ENCODE results near the gene SMARCC2. TPM values are rescaled to one million over a fixed set of nuclear protein-coding genes. Genes with fewer than 3 reads are reported as not detected.
"Not testable (repeated sequence)": the region's sequence is repeated elsewhere in the genome, so short reads cannot be mapped to it uniquely, and the experiment has no call there.

Gene SMARCC2
- polyA plus RNA-seq, 3 donors: 112 to 131 (median 118) TPM

DNA sequence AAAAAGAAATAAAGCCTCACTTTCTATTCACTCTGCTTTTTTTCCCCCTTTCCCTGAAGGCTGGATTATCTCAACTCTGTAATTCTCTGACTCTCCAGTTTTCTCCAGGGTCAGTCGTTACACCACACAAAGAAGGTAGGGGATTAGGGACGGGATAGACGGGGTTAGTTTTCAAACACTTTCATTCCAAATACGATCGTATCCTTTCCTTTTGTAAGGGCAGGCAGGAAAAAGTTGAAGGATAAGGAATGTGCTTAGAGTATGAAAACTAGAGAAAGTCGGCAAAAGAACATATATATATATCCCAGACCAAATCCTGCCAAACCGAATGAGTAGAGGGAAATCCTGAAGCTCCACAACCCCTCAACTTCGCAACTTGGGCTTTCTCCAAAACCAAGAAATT lies 61.8 kb downstream of the SMARCC2 start:
- DNase-seq (ENCODE audit: low read depth in 3 of 3, low spot score in 2 of 3): no peak

DNA sequence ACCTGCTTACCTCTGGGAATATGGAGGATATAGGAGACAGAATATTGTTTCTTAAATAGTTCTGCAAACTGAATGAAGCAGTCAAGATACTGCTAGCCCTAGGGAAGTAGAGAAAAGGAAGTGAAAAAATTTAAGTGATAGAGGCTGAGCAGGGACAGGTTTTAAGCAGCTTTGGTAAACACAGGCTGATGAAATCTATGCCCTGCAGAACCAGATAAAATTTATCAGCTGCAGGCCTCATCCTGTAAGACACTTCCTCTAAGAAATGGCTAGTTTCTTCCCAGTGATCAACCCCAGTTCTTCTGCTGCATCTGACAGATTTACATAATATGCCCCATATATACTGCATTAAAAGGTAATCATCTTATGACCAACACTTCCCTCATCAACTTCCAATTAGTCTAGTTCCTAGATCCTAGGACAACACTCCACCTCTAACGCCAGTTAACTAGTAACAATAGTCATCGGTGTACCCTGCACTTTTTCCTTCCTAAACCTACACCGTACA lies 62.5 kb downstream of the SMARCC2 start:
- DNase-seq (ENCODE audit: low read depth in 3 of 3, low spot score in 2 of 3): no peak

DNA sequence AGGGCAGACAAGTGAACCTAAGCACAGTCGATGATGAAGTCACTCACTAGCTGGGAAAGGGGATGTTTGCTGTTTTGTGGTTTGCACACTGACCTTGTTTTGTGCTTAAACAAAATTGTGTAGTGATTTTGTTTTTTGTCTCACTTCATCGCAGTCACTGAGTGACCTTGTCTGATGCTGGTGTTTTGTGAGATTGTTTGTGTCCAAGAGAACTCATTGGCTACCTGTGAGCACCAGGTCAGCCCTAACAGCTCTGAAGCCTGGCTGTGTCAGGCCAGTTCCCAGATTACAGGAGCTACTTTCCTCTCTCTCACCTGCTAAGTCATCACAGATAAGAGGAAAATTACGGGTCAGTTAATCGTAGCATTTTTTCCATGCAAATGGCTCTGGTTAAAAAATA lies 65.2 kb downstream of the SMARCC2 start:
- no peak for DNase-seq (ENCODE audit: low read depth in 3 of 3, low spot score in 2 of 3)

DNA sequence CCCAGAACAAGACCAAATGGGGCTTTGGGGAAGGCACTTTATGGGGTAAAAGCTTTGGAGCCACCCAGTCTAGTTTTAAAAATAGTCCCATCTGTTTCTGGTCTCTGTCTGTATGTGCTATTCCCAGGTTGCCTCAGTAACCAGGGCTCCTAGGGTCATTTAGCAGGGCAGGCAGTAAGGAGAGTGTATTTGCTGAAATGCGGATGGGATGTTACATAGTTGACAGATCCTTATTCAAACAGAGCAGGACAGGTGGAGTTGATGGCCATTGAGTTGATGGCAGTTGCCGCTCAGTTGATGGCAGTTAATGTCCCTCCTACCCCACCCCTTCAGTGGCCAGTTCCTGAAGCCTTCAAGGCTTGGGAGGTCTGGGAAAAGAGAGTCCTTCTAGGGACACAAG lies 66.6 kb downstream of the SMARCC2 start:
- DNase-seq (ENCODE audit: low read depth in 3 of 3, low spot score in 2 of 3): no peak

DNA sequence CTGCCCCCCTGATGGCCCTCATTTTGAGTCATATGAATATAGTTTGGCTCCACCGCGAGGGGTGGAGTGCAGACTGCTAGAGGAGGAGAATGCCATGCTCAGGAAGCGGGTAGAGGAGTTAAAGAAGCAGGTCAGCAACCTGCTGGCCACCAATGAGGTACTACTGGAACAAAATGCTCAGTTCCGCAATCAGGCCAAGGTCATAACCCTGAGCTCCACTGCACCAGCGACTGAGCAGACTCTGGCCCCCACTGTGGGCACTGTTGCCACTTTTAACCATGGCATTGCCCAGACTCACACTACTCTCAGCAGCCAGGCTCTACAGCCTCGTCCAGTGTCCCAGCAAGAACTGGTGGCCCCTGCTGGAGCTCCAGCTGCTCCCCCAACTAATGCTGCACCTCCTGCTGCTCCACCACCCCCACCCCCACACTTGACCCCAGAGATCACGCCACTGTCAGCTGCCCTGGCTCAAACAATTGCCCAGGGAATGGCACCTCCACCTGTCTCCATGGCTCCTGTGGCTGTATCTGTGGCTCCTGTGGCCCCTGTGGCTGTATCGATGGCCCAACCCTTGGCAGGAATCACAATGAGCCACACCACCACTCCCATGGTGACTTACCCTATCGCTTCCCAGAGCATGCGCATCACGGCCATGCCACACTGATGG lies 67.9 kb downstream of the SMARCC2 start:
- DNase-seq (ENCODE audit: low read depth in 3 of 3, low spot score in 2 of 3): no peak

DNA sequence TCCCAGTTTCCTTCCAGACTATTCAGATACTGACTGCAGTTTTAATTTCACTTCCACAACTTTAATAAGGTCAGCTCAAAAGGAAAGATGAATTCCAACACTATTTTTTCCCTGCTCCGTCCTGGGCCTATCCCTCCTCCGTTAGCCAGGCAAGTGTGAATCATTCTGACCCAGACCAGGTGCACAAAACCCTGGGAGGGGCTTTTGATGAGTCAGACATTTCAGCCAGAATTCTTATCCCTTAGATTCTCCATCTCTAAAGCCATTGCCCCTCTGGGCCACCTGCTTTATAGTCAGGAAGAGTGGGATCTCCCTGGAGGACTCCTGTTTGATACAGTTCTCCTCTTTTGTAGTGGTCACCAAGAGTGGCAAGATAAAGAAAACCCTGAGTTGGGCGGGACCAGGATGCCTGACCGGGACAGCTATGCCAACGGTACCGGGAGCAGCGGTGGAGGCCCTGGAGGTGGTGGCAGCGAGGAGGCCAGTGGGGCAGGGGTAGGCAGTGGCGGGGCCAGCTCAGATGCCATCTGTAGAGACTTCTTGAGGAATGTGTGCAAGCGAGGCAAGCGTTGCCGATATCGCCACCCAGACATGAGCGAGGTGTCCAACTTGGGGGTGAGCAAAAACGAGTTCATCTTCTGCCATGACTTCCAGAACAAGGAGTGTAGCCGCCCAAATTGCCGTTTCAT lies 69.0 kb downstream of the SMARCC2 start:
- DNase-seq (ENCODE audit: low read depth in 3 of 3, low spot score in 2 of 3): no peak

DNA sequence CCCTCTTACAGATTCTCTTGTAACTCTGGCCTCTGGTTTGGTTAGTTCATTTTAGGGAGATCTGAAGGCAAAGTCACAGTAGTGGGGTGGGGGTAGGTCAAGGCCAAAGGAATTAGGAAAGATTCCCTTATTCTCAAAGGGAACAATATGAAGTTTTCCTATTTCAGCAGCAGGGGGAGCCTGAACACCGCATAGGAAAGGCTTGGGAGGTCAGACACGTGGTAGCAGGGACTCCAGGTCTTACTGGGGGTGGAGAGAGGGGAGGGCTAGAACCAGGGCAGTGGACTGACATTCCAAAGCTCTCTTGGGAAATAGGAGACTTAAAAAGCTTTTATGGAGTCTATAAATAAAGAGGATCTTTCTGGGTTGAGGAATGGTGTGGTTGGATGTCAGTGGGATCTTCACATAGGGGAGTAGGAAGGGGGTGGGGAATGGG lies 69.9 kb downstream of the SMARCC2 start:
- DNase-seq (ENCODE audit: low read depth in 3 of 3, low spot score in 2 of 3): no peak

DNA sequence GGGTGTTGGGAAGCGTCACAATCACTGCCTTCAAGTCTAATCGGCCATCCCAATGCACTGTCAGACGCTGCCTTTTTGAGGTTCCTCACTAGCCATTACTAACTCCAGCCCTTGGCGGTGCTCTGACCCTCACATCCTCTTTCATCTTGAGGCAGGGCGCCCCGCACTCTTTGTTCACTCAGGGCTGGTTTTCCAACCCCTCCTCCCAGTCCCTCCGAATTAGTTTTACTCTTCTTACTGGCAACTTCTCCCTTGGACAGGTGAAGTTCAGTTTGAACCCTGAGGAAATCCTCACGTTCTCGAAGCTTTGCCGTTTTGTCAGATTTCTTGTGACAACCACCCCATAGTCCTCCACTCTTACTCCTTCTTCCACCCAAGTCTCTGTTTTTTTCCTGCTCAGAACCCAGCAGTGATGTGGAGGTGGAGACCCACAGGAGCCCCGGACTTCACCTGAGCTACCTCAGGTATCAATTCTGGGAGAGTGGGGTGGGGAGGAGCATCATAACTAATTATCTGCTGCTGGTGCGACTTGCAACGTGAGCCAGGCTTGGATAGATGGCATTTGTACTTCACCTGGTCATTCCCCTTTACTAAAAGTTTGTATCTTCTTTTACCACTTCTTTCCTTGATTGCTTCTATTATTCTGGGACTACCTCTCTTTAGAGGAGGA lies 70.5 kb downstream of the SMARCC2 start:
- DNase-seq (ENCODE audit: low read depth in 3 of 3, low spot score in 2 of 3): no peak

DNA sequence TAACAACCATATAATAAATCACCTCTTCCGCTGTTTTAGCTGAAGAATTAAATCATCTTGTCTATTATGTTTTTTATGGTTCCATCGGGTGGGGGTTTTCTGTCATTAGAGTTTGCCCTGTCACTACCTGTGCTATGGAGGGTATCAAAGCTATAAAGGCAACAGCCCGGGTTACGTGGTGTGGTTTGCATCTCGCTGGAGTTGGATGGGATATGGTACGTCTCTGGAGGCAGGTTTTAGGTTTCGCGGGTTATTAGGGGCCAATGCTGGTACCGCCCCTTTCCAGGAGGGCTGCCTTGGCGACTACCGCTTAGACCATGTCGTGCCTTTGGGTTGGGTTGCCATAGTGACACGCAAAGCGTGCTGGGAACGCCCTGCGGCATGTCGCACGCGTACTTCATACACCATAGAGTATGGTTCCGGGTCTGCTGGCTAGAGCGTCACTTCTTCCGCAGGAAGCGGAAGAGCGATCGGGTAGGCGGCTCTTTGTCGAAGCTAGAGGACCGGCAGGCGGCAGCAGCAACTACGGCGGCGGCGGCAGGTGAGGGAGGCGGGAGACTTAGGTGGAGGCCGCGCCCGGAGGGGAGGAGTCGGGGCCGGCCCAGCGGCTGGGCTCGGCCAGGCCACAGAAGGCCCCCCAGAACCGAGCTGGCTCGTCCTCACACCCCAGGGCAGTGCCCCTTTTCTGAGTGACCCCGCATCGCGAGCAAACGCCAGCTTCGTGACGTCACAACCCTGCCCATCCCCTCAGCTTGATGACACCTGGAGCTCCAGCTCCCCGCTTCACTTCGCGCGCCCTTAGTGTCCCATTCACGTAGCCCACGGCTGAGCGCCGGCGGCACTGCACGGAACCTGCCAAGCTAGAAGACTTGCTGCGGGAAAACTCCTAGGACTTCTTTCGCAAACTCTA lies 71.2 kb downstream of the SMARCC2 start, which contains the start of gene ZC3H10:
ZC3H10 (plus strand) TSS at position 489 of the 910 bp plus-strand sequence. CDS start 2,297 bp downstream, outside the sequence.
- DNase-seq (ENCODE audit: low read depth in 3 of 3, low spot score in 2 of 3): peak; percentile 99

DNA sequence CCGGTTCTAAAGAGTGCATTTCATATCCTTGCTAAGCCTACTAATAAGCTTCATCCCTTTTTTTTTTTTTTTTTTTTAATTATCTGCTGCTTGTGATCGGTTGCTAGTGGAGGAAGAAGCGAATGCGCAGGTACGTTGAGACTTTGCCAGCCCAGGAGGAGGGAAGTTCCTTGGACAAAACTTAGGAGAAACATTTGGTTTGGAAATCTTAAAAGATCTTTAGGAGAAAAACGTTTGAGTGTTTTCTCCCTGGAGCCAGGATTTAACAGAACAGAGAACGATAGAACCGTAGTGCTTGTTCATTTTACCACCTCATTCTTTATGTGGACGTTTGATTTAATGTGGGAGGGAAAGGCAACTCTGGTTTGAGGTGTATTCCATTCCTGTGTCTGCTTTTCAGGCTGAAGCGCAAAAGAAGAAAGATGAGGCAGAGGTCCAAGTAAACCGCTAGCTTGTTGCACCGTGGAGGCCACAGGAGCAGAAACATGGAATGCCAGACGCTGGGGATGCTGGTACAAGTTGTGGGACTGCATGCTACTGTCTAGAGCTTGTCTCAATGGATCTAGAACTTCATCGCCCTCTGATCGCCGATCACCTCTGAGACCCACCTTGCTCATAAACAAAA lies 72.1 kb downstream of the SMARCC2 start:
- DNase-seq (ENCODE audit: low read depth in 3 of 3, low spot score in 2 of 3): not testable (repeated sequence)

DNA sequence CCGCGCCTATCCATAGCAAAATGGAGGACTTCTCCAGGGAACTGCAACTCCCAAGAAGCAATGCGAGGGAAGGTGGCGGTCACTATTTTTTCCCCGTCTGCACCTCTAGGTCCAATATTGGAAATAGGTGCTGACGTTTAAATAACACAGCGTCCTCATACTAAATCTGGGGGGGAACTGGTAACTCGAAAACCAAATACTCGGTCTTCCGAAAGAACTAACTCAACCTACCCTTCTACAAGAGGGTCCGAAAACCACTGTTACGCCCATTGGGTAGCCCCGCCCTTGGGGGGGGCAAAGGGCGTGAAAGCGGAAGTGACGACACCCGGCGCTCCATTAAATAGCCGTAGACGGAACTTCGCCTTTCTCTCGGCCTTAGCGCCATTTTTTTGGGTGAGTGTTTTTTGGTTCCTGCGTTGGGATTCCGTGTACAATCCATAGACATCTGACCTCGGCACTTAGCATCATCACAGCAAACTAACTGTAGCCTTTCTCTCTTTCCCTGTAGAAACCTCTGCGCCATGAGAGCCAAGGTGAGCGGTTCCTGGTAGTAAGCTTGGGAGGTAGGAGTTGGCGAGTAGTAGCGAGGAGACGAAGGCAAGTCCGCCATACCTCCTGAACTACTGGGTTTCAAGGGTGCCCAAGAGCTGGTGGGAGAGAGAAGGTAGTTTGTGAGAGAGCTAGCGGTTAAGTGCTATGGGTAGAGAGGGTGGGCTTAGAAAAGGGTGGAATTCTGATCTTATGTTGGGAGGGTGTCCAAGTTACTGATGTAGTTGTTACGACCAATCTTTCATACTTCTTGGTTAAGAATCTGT lies 72.8 kb downstream of the SMARCC2 start, which contains the start of gene RPL41:
RPL41 (plus strand) TSS at position 367 of the 815 bp plus-strand sequence.
- peak; percentile 96 to 99 (median 97) for DNase-seq (ENCODE audit: low read depth in 3 of 3, low spot score in 2 of 3)

DNA sequence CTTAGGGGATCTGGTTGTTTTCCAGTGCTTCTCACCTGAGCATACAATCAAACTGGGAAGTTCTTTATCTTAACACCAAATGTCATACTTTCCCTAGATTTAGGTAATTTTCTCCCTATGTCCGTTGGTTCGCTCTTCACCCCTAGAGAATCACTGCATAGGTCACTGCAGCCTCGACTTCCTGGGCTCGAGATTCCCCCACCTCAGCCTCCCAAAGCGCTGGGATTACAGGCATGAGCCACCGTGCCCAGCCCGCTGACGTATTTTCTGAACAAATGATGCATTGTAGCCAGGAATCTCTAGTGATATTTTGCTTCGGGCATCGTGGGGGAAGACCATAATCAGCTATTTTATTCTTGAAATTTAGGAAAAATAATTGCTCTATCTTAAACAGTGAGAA lies 74.0 kb downstream of the SMARCC2 start:
- DNase-seq (ENCODE audit: low read depth in 3 of 3, low spot score in 2 of 3): no peak

DNA sequence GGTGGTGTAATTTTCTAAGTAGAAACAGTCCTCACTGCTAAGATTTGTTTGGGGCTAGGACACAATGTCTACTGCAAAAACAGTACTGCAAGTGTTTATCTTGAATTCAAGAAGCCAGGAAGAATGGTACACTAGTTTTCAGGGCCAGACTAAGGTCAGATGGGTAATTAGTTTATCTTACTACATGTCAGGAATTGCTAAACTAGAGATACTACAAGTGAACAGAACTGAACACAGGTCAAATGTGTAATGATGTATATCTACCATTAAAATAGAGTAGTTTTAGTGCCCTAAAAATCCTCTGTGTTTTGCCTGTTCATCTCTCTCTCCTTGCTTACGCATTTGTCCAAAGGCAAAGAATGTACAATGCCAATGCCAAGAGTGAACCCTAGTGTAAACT lies 75.2 kb downstream of the SMARCC2 start:
- DNase-seq (ENCODE audit: low read depth in 3 of 3, low spot score in 2 of 3): no peak

Other genes starting within 250 kb of the SMARCC2 start
- 1 to 10 TPM; 3.0 to 3.9 (median 3.8) TPM for gene PMEL, start 223.4 kb downstream of the SMARCC2 start, polyA plus RNA-seq (ENCODE audit: insufficient read length in 3 of 3)
- gene CDK2, start 222.7 kb downstream of the SMARCC2 start, polyA plus RNA-seq (ENCODE audit: insufficient read length in 3 of 3): 10 to 100 TPM; 56.8 to 58.8 (median 58.6) TPM
- gene RAB5B, start 215.4 kb downstream of the SMARCC2 start, polyA plus RNA-seq (ENCODE audit: insufficient read length in 3 of 3): 100 to 1,000 TPM; 160 to 162 (median 161) TPM
- gene SUOX, start 192.2 kb downstream of the SMARCC2 start, polyA plus RNA-seq (ENCODE audit: insufficient read length in 3 of 3): 10 to 100 TPM; 47.0 to 48.1 (median 47.4) TPM
- 10 to 100 TPM; 15.0 to 15.7 (median 15.1) TPM for gene IKZF4, start 168.4 kb downstream of the SMARCC2 start, polyA plus RNA-seq (ENCODE audit: insufficient read length in 3 of 3)
- gene RPS26, start 147.6 kb downstream of the SMARCC2 start, polyA plus RNA-seq (ENCODE audit: insufficient read length in 3 of 3): 100 to 1,000 TPM; 127 to 550 (median 327) TPM
- gene ERBB3, start 109.3 kb downstream of the SMARCC2 start, polyA plus RNA-seq (ENCODE audit: insufficient read length in 3 of 3): 10 to 100 TPM; 72.3 to 90.7 (median 82.9) TPM
- gene PA2G4, start 84.9 kb downstream of the SMARCC2 start, polyA plus RNA-seq (ENCODE audit: insufficient read length in 3 of 3): 100 to 1,000 TPM; 171 to 177 (median 175) TPM
- 1,000 to 10,000 TPM; 5,478 to 6,026 (median 6,015) TPM for gene RPL41, start 72.8 kb downstream of the SMARCC2 start, polyA plus RNA-seq (ENCODE audit: insufficient read length in 3 of 3)
- 1 to 10 TPM; 5.8 to 6.3 (median 6.1) TPM for gene ZC3H10, start 71.2 kb downstream of the SMARCC2 start, polyA plus RNA-seq (ENCODE audit: insufficient read length in 3 of 3)
- gene ESYT1, start 61.2 kb downstream of the SMARCC2 start, polyA plus RNA-seq (ENCODE audit: insufficient read length in 3 of 3): 10 to 100 TPM; 75.1 to 82.9 (median 77.6) TPM
- gene MYL6B, start 36.9 kb downstream of the SMARCC2 start, polyA plus RNA-seq (ENCODE audit: insufficient read length in 3 of 3): 100 to 1,000 TPM; 176 to 177 (median 176) TPM
- 1,000 to 10,000 TPM; 2,228 to 2,441 (median 2,313) TPM for gene MYL6, start 31.1 kb downstream of the SMARCC2 start, polyA plus RNA-seq (ENCODE audit: insufficient read length in 3 of 3)
- gene RNF41, start 32.4 kb upstream of the SMARCC2 start, polyA plus RNA-seq (ENCODE audit: insufficient read length in 3 of 3): 10 to 100 TPM; 44.8 to 48.4 (median 46.7) TPM
- gene NABP2, start 34.9 kb upstream of the SMARCC2 start, polyA plus RNA-seq (ENCODE audit: insufficient read length in 3 of 3): 10 to 100 TPM; 26.1 to 31.5 (median 29.5) TPM
- gene SLC39A5, start 40.6 kb upstream of the SMARCC2 start, polyA plus RNA-seq (ENCODE audit: insufficient read length in 3 of 3): 10 to 100 TPM; 36.0 to 50.3 (median 49.2) TPM
- 10 to 100 TPM; 24.9 to 27.2 (median 25.2) TPM for gene ANKRD52, start 68.9 kb upstream of the SMARCC2 start, polyA plus RNA-seq (ENCODE audit: insufficient read length in 3 of 3)
- gene COQ10A, start 77.5 kb upstream of the SMARCC2 start, polyA plus RNA-seq (ENCODE audit: insufficient read length in 3 of 3): 10 to 100 TPM; 16.6 to 19.6 (median 16.8) TPM
- gene CS, start 110.8 kb upstream of the SMARCC2 start, polyA plus RNA-seq (ENCODE audit: insufficient read length in 3 of 3): 100 to 1,000 TPM; 216 to 220 (median 217) TPM
- 100 to 1,000 TPM; 155 to 171 (median 163) TPM for gene CNPY2, start 126.5 kb upstream of the SMARCC2 start, polyA plus RNA-seq (ENCODE audit: insufficient read length in 3 of 3)
- gene PAN2, start 144.5 kb upstream of the SMARCC2 start, polyA plus RNA-seq (ENCODE audit: insufficient read length in 3 of 3): 10 to 100 TPM; 73.1 to 89.8 (median 75.8) TPM
- gene IL23A, start 149.4 kb upstream of the SMARCC2 start, polyA plus RNA-seq (ENCODE audit: insufficient read length in 3 of 3): under 1 TPM; 0.58 to 0.82 (median 0.65) TPM
- gene STAT2, start 170.6 kb upstream of the SMARCC2 start, polyA plus RNA-seq (ENCODE audit: insufficient read length in 3 of 3): 10 to 100 TPM; 78.6 to 87.0 (median 85.2) TPM
- under 1 TPM in 1 of 3 donors, not detected in 2; 0.11 TPM for gene APOF, start 173.4 kb upstream of the SMARCC2 start, polyA plus RNA-seq (ENCODE audit: insufficient read length in 3 of 3)